ENCODE results near the gene HS3ST3A1.

DNA sequence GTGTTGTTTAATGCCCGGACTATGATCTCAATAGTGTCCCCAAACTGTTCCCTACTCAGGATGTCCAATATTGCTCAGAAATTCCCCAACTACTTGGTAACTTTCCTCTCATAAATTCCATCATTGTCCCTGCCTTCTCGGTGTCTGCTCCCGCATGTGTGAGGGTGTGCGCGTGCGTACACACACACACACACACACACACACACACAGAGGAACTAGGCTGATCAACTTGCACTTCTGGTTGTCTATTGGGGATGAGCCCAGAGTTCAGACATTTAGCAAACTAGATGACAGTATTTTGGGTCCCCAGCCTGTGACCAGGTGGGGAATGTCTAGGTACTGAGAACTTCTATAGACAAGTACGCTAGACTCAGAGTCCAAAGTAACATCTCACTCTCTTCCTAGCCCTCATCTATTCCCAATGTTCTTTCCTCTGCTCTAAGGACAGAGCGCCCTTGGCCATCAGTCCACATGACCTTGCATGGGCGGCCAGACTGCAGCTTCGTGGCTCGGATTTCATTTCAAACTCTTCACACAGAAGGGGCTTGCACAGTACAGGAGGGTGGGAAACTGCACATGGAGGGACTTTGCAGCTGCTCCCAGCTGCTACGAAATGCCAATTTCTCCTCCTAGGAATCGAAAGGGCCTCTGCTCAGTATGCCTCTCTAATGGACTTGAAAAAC, 5.3 kb downstream of the HS3ST3A1 start:
- TF ChIP-seq, protein P1, sequence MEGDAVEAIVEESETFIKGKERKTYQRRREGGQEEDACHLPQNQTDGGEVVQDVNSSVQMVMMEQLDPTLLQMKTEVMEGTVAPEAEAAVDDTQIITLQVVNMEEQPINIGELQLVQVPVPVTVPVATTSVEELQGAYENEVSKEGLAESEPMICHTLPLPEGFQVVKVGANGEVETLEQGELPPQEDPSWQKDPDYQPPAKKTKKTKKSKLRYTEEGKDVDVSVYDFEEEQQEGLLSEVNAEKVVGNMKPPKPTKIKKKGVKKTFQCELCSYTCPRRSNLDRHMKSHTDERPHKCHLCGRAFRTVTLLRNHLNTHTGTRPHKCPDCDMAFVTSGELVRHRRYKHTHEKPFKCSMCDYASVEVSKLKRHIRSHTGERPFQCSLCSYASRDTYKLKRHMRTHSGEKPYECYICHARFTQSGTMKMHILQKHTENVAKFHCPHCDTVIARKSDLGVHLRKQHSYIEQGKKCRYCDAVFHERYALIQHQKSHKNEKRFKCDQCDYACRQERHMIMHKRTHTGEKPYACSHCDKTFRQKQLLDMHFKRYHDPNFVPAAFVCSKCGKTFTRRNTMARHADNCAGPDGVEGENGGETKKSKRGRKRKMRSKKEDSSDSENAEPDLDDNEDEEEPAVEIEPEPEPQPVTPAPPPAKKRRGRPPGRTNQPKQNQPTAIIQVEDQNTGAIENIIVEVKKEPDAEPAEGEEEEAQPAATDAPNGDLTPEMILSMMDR (conservative IDR thresholded peaks at IDR 0.05; ENCODE audit: low read depth, low read length): no peak
- TF ChIP-seq RAD21 (IDR thresholded peaks at IDR 0.05; ENCODE audit: low read length) (no peak), POLR2A (IDR thresholded peaks at IDR 0.05; ENCODE audit: low read depth, low read length) (no peak), CHD1 (IDR thresholded peaks at IDR 0.05; ENCODE audit: low read depth, low read length) (no peak), BHLHE40 (IDR thresholded peaks at IDR 0.05; ENCODE audit: low read depth, low read length) (no peak), SMC3 (IDR thresholded peaks at IDR 0.05; ENCODE audit: low read depth, low read length) (no peak), NFE2L2 (IDR thresholded peaks at IDR 0.05; ENCODE audit: low read depth, low read length) (no peak)
- TF ChIP-seq, protein P2, sequence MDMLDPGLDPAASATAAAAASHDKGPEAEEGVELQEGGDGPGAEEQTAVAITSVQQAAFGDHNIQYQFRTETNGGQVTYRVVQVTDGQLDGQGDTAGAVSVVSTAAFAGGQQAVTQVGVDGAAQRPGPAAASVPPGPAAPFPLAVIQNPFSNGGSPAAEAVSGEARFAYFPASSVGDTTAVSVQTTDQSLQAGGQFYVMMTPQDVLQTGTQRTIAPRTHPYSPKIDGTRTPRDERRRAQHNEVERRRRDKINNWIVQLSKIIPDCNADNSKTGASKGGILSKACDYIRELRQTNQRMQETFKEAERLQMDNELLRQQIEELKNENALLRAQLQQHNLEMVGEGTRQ (IDR thresholded peaks at IDR 0.05; ENCODE audit: low read depth, low read length): no peak
